ENCODE measurements around the gene FBXO15. TPM values are rescaled to one million over a fixed set of nuclear protein-coding genes. Genes with fewer than 3 reads are reported as not detected.

The FBXO15 gene
- total and polyA plus RNA-seq, 2 donors (not counting 3 experiments of a cell fraction or from before 2014, with no cell fraction given): not detected

- Histone ChIP-seq H3K4me2 (ENCODE audit: insufficient read depth, low read length) (no peak overlapping the region), H2AFZ (ENCODE audit: low read depth, low read length) (no peak overlapping the region), H3K79me2 (ENCODE audit: control insufficient read depth, insufficient read depth, low read length) (no peaks in the 10 kb centered on the region), H4K20me1 (replicated peaks; ENCODE audit: control insufficient read depth, extremely low read depth, insufficient read depth, low read length) (no peaks in the 10 kb centered on the region), H3K27ac (ENCODE audit: insufficient read depth, low read depth, low read length) (no peak overlapping the region), H3K36me3 (ENCODE audit: control insufficient read depth in 2 of 2, extremely low read depth in 1 of 2, insufficient read depth in 2 of 2, low read length in 2 of 2) (no peaks in the 10 kb centered on the region), H3K9me3 (replicated peaks; ENCODE audit: control insufficient read depth, insufficient read depth, low read length) (no peaks in the 10 kb centered on the region), H3K27me3 (ENCODE audit: control insufficient read depth in 2 of 2, insufficient read depth in 2 of 2, low read length in 2 of 2) (no peaks in the 10 kb centered on the region), H3K4me3 (replicated peaks in 1 of 3; ENCODE audit: insufficient read depth in 1 of 3, low read depth in 1 of 3, low read length in 3 of 3) (no peak overlapping the region), H3K9ac (replicated peaks; ENCODE audit: extremely low read depth, insufficient read depth, low read length) (no peak overlapping the region), H3K9me1 (replicated peaks; ENCODE audit: control insufficient read depth, extremely low read depth, insufficient read depth, low read length) (no peaks in the 10 kb centered on the region), H3K4me1 (ENCODE audit: control insufficient read depth, extremely low read depth, insufficient read depth, low read length) (no peaks in the 10 kb centered on the region)
- no TSS peak for BruUV-seq (replicated peaks)
- TF ChIP-seq POLR2A (IDR thresholded peaks at IDR 0.05; ENCODE audit: low read depth, low read length) (no peak), JUN (IDR thresholded peaks at IDR 0.05; ENCODE audit: borderline replicate concordance, insufficient read depth, insufficient read length, low read depth) (no peak)
- TF ChIP-seq, protein P1, sequence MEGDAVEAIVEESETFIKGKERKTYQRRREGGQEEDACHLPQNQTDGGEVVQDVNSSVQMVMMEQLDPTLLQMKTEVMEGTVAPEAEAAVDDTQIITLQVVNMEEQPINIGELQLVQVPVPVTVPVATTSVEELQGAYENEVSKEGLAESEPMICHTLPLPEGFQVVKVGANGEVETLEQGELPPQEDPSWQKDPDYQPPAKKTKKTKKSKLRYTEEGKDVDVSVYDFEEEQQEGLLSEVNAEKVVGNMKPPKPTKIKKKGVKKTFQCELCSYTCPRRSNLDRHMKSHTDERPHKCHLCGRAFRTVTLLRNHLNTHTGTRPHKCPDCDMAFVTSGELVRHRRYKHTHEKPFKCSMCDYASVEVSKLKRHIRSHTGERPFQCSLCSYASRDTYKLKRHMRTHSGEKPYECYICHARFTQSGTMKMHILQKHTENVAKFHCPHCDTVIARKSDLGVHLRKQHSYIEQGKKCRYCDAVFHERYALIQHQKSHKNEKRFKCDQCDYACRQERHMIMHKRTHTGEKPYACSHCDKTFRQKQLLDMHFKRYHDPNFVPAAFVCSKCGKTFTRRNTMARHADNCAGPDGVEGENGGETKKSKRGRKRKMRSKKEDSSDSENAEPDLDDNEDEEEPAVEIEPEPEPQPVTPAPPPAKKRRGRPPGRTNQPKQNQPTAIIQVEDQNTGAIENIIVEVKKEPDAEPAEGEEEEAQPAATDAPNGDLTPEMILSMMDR (IDR thresholded peaks at IDR 0.05; ENCODE audit: extremely low read depth in 1 of 2, insufficient read depth in 1 of 2, low read depth in 1 of 2, low read length in 2 of 2): no peak
- POLR2A ChIA-PET: no interaction called here
- intact Hi-C loops (cut with micrococcal nuclease): no loop called here
- no peak for DNase-seq (ENCODE audit: low read depth, low spot score)
- CTCF ChIA-PET: no interaction called here
- FAIRE-seq: no peak
- dilution Hi-C loops (cut with MboI; ENCODE audit: extremely low pct_ligation_motif_present, low sequenced_read_pairs): no loop called here
Measured at GRCh38 chr18:74073957-74074667, 73.5 kb downstream of the FBXO15 start.

DNA sequence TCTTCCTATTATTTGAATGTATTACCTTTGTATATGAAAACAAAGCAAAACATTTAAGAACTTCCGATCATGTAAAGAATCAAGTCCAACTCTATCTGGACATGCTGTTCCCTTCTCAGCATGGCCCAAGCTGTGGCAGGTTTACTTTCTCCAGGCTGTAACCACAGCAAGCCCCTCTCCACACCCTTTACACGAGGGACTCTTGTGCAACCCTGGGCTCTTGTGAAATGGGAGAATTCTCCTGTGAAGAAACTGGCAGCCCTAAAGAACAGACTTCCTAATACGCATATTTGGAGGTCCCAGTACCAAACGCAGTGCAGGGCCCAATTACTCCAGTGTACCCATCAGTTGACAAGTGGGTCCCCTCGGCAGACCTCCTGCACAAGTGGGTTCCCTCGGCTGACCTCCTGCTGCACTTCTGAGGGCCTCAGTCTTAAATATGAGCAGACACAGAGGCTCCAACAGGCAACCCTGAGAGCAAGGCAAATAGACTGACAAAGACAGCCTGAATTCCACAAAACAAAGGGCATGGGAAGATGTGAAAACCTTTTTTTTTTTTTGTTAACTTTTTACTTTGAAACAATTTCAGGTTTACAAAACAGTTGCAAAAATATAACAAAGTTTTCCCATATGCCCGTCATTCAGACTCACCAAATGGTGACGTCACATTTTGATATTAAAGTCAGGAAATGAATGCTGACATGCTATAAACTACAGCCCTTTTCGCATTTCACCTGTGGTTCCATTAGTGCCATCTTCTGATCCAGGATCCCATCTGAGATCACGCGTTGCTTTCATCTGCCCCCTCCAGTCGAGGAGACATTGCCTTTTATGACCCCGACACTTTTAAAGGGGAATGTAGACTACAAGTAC is 78.2 kb downstream of the FBXO15 start:
- Histone ChIP-seq H3K36me3 (ENCODE audit: control insufficient read depth in 2 of 2, extremely low read depth in 1 of 2, insufficient read depth in 2 of 2, low read length in 2 of 2) (no peaks in the 10 kb centered on the region), H3K4me2 (ENCODE audit: insufficient read depth, low read length) (no peak overlapping the region), H3K9ac (replicated peaks; ENCODE audit: extremely low read depth, insufficient read depth, low read length) (no peak overlapping the region), H4K20me1 (replicated peaks; ENCODE audit: control insufficient read depth, extremely low read depth, insufficient read depth, low read length) (no peaks in the 10 kb centered on the region), H3K4me1 (ENCODE audit: control insufficient read depth, extremely low read depth, insufficient read depth, low read length) (no peaks in the 10 kb centered on the region), H3K9me1 (replicated peaks; ENCODE audit: control insufficient read depth, extremely low read depth, insufficient read depth, low read length) (no peaks in the 10 kb centered on the region), H3K27ac (ENCODE audit: insufficient read depth, low read depth, low read length) (no peak overlapping the region), H3K79me2 (ENCODE audit: control insufficient read depth, insufficient read depth, low read length) (no peaks in the 10 kb centered on the region), H2AFZ (ENCODE audit: low read depth, low read length) (no peak overlapping the region), H3K9me3 (replicated peaks; ENCODE audit: control insufficient read depth, insufficient read depth, low read length) (no peaks in the 10 kb centered on the region), H3K27me3 (ENCODE audit: control insufficient read depth in 2 of 2, insufficient read depth in 2 of 2, low read length in 2 of 2) (no peaks in the 10 kb centered on the region), H3K4me3 (replicated peaks in 1 of 3; ENCODE audit: insufficient read depth in 1 of 3, low read depth in 1 of 3, low read length in 3 of 3) (no peak overlapping the region)
- BruUV-seq (replicated peaks): no TSS peak
- dilution Hi-C loops (cut with MboI; ENCODE audit: extremely low pct_ligation_motif_present, low sequenced_read_pairs) (no loop called here), intact Hi-C loops (cut with micrococcal nuclease) (no loop called here)
- TF ChIP-seq, protein P2, sequence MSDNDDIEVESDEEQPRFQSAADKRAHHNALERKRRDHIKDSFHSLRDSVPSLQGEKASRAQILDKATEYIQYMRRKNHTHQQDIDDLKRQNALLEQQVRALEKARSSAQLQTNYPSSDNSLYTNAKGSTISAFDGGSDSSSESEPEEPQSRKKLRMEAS (IDR thresholded peaks at IDR 0.05; ENCODE audit: insufficient read depth, insufficient read length): no peak
- TF ChIP-seq, protein P1 (IDR thresholded peaks at IDR 0.05; ENCODE audit: extremely low read depth in 1 of 2, insufficient read depth in 1 of 2, low read depth in 1 of 2, low read length in 2 of 2): no peak
- TF ChIP-seq JUN (IDR thresholded peaks at IDR 0.05; ENCODE audit: borderline replicate concordance, insufficient read depth, insufficient read length, low read depth): no peak
- no peak for TF ChIP-seq FOS (IDR thresholded peaks at IDR 0.05; ENCODE audit: borderline replicate concordance, insufficient read depth, low read length)
- no peak for TF ChIP-seq POLR2A (IDR thresholded peaks at IDR 0.05; ENCODE audit: low read depth, low read length)
- no peak for TF ChIP-seq GATA2 (IDR thresholded peaks at IDR 0.05; ENCODE audit: insufficient read depth, insufficient read length, low read depth, low read length)
- POLR2A ChIA-PET: no interaction called here
- FAIRE-seq (no peak), DNase-seq (ENCODE audit: low read depth, low spot score) (no peak)
- CTCF ChIA-PET: no interaction called here
